Measurements from ENCODE around the gene DAD1.
"Not testable (repeated sequence)": the region's sequence is repeated elsewhere in the genome, so short reads cannot be mapped to it uniquely, and the experiment has no call there.

The DAD1 gene

GRCh38 chr14:22552001-22552826, 36.8 kb downstream of the DAD1 start:
- DNase-seq (ENCODE audit: low spot score) = no peak

GRCh38 chr14:22551605-22551997, 37.4 kb downstream of the DAD1 start:
- no peak for DNase-seq (ENCODE audit: low spot score)

- no peak for DNase-seq (ENCODE audit: low spot score)
Observed at GRCh38 chr14:22549981-22550673, 38.9 kb downstream of the DAD1 start.

GRCh38 chr14:22549324-22549962, 39.6 kb downstream of the DAD1 start:
- no peak for DNase-seq (ENCODE audit: low spot score)

- DNase-seq (ENCODE audit: low spot score) = no peak
Observed at GRCh38 chr14:22547948-22548750, 40.9 kb downstream of the DAD1 start.

GRCh38 chr14:22547313-22547947, 41.6 kb downstream of the DAD1 start:
- DNase-seq (ENCODE audit: low spot score) = no peak

GRCh38 chr14:22546722-22547071, 42.3 kb downstream of the DAD1 start:
- DNase-seq (ENCODE audit: low spot score) = no peak

GRCh38 chr14:22545842-22546721, 42.9 kb downstream of the DAD1 start:
- DNase-seq (ENCODE audit: low spot score) = peak; percentile 79

- no peak for DNase-seq (ENCODE audit: low spot score)
Observed at GRCh38 chr14:22544881-22545420, 44.1 kb downstream of the DAD1 start.

- no peak for DNase-seq (ENCODE audit: low spot score)
Observed at GRCh38 chr14:22544406-22544805, 44.6 kb downstream of the DAD1 start.

GRCh38 chr14:22543570-22544357, 45.3 kb downstream of the DAD1 start:
- not testable (repeated sequence) for DNase-seq (ENCODE audit: low spot score)

GRCh38 chr14:22542360-22542759, 46.7 kb downstream of the DAD1 start:
- no peak for DNase-seq (ENCODE audit: low spot score)

- DNase-seq (ENCODE audit: low spot score) = no peak
Observed at GRCh38 chr14:22541721-22542120, 47.3 kb downstream of the DAD1 start.

GRCh38 chr14:22540811-22541360, 48.1 kb downstream of the DAD1 start:
- DNase-seq (ENCODE audit: low spot score) = no peak

- DNase-seq (ENCODE audit: low spot score) = no peak
Observed at GRCh38 chr14:22540293-22540692, 48.7 kb downstream of the DAD1 start.

- DNase-seq (ENCODE audit: low spot score) = no peak
Observed at GRCh38 chr14:22539831-22540230, 49.2 kb downstream of the DAD1 start.

- no peak for DNase-seq (ENCODE audit: low spot score)
Observed at GRCh38 chr14:22538671-22539228, 50.3 kb downstream of the DAD1 start.

GRCh38 chr14:22537436-22538310, 51.4 kb downstream of the DAD1 start:
- DNase-seq (ENCODE audit: low spot score) = no peak
